HG03439 (cell line): ENCODE results near the gene LTBR.

ENCODE experiments used
- ATAC-seq: cut with Tn5 transposase; IDR thresholded peaks from one replicate; pipeline ENCODE4 v1.9.1; 2021; ENCODE audit warnings: mild to moderate bottlenecking, moderate library complexity; ENCODE audit not compliant: unreplicated experiment

LTBR gene

DNA sequence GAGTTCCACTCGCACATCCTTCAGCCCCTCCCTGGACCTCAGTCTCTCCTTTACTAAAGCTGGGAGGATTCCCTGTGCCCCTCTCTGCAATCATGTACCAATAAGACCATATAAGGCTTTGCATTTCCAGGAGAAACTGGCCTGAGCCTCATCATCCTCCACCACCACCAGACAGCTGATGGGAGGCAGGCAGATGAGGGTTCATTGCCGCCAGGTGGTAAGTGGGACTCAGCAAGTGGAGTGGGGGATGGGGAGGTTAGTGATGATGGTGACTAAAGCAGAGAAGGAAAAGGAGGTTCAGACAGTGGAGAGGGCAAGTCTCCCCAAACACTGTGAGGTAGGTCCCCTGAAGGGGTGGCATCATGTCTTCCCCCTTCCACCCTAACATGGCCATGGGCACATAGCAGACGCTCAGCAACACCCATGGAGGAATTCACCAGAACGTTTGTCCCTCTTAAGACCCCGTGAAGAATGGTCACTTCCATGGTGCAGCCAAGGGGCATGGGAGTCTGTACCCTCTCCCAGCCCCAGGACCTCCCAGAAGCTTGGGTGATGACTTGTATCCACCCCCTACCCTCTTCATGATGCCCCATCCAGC, 37.6 kb upstream of the LTBR start:
- no peak for ATAC-seq

DNA sequence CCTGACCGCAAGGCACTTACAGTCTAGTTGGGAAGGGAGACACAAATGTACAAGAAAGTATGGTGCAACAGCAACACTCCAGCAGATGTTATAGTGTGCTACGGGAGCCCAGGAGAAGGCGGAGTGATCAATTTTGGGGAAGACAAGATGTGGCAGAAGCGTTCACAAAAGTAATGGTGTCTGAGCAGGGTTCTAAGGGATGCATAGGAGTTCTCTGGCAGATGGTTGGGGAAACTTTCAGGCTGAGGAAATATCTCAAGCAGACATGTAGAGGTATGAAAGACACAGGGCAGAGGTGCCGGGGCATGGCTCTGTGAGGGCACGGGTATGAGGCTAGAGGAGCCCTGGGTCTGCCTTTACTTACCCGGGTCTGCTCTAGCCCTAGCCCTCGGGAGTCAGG, 37.0 kb upstream of the LTBR start:
- ATAC-seq: no peak

DNA sequence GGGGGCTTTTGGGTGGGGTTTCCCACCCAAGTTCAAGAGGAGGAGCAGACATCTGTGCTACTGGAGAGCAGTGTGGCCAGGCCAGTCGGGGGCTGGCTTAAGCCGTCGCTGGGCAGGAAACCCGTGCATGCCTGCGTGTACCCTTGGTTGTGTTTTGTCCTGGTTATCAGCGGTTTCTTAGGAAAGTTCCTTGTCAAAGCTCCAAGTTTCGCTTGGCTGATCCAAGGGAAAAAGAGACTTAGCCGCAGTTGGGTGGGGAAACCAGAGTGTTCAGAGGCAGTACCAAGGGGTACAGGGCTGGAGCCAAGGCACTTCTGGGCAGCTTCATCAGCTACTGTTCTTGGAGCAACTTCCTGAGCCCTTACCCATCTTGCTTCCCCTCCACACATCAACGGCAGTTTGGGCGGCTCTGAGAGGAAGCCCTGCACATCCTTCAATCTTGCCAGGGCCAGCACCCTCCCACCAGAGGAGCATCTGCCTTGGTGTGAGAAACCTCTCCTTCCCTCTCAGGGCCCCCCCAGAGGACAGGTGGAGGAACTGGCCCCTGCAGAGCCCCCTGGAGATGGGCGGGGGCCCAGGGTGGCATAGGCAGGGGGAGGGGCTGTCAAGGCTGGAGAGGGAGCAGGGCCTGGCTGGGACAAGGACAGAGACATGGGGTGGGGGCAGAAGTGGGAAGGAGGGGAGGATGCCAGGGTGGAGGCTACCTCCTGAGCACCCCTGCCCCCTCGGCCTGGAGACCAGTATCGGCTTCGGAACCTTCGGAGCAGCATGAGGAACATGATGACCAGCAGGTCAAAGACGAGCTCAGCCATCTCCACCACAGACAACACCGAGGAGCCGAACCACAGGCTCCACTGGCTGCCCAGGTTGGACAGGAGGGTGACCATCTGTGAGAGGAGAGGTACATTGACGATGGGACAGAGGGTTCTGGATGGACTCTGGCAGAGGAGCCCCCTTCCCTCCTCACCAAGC, 36.3 kb upstream of the LTBR start:
- no peak for ATAC-seq

DNA sequence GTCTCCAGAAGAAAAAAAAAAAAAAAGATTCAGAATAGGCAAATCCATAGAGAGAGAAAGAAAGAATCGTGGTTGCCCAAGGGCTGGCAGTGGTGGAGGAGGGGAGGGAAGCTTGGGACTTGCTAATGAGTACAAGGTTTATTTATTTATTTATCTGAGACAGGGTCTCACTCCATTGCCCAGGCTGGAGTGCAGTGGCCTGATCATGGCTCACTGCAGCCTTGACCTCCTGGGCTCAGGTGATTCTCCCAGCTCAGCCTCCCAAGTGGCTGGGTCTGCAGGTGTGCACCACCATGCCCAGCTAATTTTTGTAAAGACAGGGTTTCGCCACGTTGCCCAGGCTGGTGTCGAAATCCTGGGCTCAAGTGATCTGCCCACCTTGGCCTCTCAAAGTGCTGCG, 32.3 kb upstream of the LTBR start:
- no peak for ATAC-seq

DNA sequence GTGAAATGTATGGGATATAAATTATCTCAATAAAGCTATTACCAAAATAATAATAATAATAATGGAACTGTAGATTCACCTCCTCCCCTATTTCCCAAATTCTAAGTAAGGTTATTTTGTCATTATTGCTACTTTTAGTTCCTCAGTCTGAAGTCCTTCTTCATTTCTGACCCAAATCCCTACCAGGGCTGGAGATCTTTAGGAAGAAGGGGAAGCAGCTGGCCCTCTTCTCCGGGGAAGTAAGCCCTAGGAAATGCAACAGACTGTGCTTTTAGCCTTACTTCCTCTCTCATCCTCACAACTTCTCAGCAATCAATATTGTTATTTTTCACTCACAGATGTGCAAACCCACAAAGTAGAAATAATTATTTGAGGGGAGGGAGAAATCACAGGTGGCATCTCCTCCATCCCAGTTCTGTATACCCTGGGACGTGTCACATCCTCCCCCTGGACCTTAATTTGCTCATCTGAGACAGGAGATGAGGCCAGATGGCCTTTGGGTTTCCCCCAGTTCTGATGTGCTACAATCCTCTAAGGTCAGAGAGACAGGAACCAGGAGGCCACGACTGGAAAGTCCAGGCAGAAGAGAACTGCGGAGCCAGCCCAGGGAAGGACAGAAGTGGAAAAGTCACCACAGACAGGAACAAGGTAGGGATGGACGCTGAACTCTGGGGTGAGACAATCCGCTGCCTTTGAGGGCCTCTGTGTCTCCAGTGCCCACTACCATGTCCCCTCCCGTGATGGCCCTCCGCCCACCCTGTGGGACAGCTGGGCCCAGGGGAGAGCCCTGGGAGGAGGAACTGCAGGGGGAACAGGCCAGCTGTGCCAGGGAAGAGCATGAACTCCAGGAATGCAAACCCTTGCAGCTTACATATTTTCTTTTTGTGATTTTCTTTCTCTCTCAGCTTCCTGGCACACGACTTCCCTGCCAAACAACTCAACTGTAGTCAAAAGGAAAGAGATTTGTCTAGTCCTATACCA, 31.5 kb upstream of the LTBR start:
- no peak for ATAC-seq

DNA sequence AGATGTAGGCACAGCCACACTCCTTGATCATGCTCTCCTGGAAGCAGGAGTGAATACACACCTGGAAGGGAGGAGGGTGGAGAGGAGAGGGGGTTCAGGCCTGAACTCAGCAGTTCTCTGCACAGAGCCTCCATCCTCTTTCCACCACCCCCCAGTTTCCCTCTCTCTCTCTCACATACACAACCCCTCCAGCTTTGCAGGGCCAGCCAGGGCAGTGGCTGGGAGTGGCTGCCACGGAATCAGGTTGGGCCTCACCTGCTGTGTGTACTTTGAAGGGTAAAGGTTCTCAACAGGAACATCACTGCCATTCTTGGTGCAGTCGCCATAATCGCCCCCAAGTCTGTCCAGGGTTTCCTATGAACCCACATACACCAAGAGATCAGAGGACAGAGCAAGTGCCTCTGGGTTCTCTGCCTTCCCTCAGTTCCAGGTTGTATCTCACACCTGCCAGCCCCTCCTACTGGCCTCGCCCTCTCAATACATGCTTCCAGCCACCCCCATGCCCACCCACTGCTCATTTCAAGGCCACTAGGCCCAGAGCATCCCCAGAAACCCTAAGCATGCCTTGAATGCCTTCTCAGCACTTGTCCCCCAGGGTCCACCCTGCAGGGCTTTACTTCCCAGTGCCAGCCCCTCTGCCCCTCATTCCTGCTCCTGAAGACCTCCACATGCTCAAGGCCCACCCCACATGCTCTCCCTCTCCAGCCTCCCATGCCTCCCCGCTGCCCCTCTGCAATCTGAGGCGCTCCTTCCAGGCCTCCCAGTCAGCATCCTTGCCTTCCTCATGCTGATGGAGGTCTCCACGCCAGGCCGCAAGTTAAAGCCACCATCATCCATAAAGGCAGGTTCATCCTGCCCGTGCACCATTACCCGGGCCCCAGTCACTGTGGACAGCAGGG, 29.2 kb upstream of the LTBR start:
- ATAC-seq: no peak

DNA sequence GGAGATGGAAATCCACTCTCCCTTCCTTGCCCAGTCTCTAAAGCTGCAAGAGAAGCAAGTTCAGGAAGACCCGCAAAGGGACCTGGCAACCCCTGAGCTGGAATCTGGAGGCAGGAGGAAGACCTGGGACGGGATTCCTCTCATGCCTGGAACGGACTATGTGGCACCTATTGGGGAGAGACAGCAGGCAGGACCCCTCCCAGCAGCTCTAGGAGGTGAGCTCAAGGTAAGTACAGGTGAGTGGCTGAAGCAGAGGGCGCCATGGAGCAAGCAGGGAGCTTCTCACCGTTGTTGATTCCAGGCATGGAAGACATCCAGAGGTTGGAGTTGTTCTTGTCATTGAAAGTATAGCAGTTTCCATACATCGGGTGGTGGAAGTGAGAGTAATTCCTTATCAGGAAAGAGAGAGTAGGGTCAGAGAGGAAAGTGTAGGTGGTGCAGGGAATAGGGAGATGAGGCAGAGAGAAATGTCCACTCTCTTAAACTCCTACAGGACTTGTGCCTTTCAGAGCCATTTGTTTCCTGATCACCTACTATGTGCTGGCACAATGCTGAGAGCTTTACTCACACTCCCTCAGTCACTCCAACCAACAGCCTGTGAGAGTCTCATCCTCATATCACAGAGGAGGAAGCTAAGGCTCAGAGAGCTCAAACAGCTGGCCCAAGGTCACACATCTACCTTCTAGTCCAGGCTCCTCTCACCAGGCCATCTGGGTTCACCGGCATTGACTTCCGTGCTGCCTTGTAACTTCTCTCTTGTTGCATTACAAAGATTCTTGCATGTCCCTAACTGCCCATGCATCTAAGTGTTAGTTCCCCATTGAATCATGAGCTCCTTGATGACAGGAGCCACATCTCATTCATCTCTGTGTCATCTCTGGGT, 28.2 kb upstream of the LTBR start:
- no peak for ATAC-seq

DNA sequence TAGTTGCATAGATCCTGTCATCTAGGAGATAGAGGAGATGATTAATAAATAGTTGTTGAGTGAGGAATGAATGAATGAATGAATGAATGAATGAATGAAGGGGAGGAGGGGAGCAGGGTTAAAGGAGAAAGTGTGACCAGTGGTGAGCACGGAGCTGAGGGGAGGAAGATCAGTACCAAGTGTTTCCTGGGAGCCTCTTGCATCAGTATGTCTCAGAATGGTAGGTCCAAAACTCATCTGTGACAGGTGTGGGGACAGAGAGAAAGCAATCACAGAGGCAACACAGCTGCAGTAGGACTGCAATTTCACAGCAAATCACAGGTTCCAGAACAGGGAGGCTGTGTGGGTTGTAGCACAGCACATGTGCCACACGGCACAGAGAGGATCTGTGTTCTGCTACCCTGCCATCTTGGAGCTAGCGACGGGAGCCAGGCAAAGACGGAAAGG, 27.6 kb upstream of the LTBR start:
- no peak for ATAC-seq

DNA sequence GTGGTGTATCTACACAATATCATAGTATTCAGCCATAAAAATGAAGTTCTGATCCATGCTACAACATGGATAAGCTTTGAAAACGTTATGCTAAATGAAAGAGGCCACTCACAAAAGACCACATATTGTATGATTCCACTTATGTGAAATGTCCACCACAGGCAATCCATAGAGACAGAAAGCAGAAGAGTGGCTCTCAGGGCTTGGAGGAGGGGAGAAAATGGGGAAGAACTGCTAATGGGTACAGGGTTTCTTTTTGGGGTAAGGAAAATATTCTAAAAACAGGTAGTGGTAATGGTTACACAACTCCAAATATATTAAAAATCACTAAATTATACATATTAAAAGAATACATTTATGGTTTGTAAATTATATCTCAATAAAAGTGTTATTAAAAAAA, 25.1 kb upstream of the LTBR start:
- ATAC-seq: no peak

DNA sequence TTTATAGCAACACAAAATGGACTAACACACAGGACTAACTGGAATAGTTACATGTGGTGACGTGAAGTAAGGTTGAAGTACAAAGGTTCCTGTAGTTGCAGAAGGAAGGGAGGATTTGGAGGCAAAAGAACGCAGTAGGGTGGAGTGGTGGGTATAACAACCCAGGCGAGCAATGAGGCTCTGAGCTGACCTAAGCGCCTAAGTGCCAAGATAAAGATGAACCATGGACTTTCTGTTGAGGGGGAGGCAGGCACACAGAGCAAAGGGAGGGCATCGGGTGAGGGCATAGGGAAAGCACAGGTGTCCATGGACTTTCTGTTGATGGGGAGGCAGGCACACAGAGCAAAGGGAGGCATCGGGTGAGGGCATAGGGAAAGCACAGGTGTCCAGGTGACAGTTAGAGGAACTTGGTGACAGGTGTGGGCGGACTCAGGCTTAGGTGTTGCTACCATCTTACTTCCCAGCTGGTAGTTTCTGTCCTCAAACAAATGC, 23.8 kb upstream of the LTBR start:
- ATAC-seq: no peak

DNA sequence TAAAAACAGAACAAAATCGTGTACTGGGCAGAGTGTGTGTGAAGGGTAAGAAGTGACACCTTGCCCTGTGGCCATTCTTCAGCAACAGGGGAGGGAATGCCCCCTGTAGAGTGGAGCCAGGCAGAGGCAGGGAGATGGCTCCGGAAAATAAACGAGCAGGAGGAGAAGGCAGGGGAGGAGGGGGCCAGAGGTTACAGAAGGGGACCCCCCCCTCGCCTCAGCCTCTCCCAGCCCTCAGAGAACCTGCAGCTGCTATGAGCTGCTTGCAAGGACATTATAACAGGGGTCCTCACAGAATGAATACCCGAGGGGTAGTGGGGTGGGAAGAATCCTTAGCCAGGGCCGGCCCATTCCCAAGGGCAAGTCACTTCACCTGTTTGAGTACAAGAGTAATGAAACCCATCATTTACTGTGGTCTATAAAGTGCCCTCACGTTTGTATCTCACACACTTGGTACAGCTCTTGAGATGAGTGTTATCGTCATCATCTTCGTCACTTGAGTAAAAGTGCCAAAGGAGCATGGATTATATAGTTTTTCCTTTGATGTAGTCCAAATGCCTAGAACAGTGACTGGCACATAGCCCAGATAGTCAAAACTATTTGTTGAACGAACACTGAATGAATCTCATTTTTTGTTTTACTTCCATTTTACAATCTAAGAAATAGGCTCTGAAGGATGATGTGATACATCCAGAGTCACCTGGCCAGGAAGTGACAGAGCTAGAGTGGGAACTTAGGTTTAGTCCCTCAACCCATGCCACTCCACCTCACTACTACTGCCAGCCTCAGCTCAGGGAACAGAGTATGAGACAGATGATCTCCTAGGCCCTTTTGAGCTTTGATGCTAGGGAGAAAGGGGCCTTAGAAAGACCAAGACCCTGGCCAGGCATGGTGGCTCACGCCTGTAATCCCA, 23.1 kb upstream of the LTBR start:
- no peak for ATAC-seq

DNA sequence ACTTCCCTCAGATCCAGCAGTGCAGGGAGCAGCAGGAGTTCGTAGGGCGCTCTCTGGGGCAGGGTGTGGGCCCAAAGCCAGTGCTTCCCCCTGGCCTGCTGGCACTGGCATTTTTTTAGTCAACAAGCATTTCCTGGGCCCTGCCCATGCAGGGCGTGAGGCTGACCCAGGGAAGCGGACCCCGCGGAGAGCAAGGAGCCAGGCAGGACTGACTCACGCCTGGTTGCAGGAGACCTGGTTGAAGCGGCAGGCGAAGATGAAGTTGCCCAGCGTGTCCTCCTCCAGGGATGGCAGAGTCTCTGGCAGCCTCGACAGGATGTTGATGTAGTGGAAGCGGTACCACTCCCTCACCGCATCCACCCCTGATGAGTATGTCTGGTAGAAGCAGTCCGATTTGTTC, 22.1 kb upstream of the LTBR start:
- ATAC-seq: no peak

DNA sequence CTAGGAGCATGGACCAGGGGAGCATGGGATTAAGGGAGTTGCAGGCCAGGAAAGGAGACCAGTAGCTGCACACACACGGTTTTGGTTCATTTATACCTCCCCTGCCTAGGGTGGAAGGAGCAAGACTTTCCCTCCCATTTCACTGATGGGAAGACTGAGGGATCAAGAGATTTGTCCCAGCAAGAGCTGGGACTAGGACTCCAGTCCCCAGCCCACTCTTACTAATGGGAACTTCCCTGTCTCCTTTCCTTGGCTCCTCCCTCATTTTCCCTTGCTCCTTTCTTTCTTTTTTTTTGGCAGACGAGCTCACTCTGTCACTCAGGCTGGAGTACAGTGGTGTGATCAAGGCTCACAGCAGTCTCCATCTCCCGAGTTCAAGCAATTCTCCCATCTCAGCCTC, 21.6 kb upstream of the LTBR start:
- ATAC-seq: no peak

DNA sequence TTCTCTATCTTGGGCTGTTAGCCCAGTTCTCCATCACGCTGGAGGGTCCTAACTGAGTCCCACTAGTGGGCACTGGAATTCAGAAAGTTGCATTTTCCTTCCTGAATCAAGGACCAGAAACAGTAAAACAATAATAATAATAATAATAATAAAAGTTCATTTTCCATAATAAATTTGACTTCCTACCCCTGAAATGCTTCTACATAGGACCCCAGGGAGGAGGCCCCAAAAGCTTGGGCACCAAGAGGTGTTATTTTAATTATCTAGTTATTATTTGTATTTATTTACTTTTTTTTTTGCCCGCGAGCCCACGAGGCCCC, 21.0 kb upstream of the LTBR start:
- no peak for ATAC-seq

DNA sequence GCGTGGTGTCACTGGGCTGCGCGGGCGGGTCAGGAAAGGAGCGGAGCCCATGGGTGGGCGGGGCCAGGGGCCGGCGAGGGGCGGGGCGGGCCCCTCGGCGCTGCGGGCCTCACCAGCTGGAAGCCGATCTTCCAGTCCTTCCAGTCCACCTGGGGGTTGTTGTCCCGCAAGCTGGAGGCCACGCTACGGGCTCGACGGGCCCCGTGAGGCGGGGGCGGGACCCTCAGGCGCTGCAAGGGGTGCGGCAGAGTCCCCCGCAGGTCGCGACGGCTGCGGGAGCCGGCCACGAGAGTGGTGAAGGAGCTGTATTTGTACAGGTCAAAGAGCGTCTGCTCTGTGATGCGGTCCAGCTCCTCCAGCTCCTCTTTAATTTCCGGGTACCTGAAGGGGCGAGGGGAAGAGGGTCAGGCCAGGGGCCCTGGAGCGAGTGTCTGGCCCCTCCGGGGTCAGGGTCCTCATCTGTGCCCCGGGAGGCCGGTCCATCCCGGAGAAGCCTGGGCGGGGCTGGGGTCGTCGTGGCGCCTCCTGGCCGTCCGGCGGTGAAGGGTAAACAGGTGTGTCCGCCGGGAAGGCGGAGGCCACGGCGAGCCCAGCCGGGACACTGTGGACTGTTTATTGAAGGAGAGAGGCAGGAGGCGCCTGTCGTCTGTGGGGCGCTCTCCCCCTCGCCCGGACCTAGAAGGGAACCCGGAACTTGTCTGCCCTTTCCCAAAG, 20.5 kb upstream of the LTBR start:
- no peak for ATAC-seq

DNA sequence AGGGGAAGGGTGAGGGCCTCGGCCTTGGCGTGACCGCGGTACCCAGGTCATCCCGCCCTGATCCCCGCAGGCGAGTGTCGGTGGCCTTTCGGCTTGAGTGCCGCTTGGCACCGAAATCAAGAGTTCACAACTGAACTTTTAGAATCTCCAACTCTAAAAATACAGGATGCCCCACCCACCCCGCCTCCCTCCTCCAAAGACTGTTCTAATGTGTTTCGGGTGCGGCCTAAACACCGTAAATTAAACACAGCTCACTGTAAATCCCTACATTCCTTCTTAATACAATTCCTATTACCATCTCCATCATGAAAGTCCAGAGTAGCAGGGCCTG, 20.0 kb upstream of the LTBR start:
- no peak for ATAC-seq

DNA sequence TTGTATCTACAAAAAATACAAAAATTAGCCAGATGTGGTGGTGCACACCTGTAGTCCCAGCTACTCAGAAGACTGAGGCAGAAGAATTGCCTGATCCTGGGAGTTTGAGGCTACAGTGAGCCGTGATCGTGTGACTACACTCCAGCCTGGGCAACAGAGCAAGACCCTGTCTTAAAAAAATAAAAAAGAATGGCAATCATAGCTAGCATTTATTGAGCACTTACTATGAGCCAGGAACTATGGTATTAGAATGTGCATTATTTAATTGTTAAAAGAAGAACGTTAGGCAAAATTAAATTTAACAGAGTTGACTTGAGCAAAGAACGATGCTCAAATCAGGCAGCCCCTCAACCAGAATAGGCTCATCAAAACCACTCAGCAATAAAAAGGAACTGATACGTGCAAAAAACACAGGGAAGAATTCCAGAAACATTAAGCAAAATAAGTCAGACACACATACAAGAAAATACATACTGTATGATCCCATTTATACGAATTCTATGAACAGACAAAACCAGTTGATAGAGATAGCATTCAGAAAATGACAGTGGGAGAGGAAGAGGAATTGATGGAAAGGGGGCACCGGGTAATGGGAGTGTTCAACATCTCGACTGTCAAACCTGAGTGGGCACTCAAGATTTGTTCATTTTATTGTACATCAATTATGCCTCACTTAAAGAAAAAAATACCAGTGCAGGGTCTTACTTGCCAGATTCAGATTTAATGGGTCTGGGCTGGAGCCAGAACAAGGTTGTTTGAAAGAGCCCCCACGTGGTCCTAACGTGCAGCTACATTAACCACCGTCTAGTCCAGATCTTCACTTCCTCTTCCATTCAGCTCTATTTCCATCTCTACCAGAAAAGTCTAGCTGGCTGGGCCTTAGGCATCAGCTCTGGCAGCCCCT, 16.6 kb upstream of the LTBR start:
- ATAC-seq: no peak
